ENCODE data around the gene MACROD2. TPM values are rescaled to one million over a fixed set of nuclear protein-coding genes. Genes with fewer than 3 reads are reported as not detected.

The MACROD2 gene
- total RNA-seq, 4 donors from 2014 or later: 2.9 to 11.3 (median 8.0) TPM

GRCh38 chr20:14745830-14746229, 750.5 kb downstream of the MACROD2 start:
- TF ChIP-seq CTCF (IDR thresholded peaks at IDR 0.05; ENCODE audit: low read depth): no peak

GRCh38 chr20:14751191-14751590, 755.9 kb downstream of the MACROD2 start:
- no peak for TF ChIP-seq CTCF (IDR thresholded peaks at IDR 0.05; ENCODE audit: low read depth)

GRCh38 chr20:14757728-14758127, 762.4 kb downstream of the MACROD2 start:
- no peak for TF ChIP-seq CTCF (IDR thresholded peaks at IDR 0.05; ENCODE audit: low read depth)

- TF ChIP-seq CTCF (IDR thresholded peaks at IDR 0.05; ENCODE audit: low read depth): no peak
Observed at GRCh38 chr20:14758356-14758755, 763.0 kb downstream of the MACROD2 start.

GRCh38 chr20:14759979-14760378, 764.7 kb downstream of the MACROD2 start:
- TF ChIP-seq CTCF (IDR thresholded peaks at IDR 0.05; ENCODE audit: low read depth): no peak

- TF ChIP-seq CTCF (IDR thresholded peaks at IDR 0.05; ENCODE audit: low read depth): no peak
Observed at GRCh38 chr20:14761903-14762302, 766.6 kb downstream of the MACROD2 start.

- no peak for TF ChIP-seq CTCF (IDR thresholded peaks at IDR 0.05; ENCODE audit: low read depth)
Observed at GRCh38 chr20:14764511-14765369, 769.4 kb downstream of the MACROD2 start.

All from subcutaneous adipose tissue (tissue), 4 donors.